Measurements from ENCODE around the gene VPS9D1.
"Not testable (repeated sequence)": the region's sequence is repeated elsewhere in the genome, so short reads cannot be mapped to it uniquely, and the experiment has no call there.

Gene VPS9D1

DNA sequence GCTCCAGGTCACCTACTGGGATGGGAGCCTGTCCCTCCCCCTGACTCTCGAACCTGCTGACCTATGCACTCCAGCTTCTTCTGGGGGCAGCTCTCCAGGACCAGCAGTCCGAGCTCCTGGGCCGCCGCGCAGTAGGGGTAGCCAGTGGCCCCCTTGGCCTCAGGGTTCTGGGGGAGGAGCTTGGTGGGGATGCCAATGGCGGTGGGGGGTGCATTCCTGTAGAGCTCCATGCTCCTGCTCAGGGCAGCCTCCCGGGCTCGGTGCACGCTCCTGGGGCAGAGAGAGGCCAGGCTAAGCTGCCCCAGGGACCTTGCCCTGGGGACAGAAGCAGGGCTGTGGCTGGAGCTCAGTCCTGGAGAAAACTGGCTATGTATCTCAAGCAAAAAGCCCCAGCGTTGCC, 11.5 kb downstream of the VPS9D1 start:
- DNase-seq, result no peak

DNA sequence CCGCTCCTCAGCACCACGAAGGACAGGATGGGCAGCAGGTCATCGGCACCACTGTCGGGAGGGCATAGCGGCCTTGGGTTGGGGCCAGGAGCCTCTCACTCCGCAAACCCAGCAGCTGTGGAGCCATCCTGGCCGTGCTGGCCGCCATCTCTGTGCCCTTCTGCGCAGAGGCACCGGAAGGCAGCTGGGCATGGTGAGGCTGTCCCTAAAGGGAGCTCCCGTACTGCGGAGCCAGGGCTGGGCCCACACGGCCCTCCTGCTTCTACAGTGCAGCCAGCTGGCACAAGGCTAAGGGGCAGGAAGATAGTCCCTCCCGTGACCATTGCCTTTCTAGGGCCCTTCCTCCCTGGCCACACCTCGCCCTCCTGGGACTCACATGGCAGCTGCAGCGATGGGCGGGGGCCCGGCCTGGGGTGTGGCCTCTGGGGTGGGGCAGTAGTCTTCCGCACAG, 12.2 kb downstream of the VPS9D1 start:
- no peak for DNase-seq

DNA sequence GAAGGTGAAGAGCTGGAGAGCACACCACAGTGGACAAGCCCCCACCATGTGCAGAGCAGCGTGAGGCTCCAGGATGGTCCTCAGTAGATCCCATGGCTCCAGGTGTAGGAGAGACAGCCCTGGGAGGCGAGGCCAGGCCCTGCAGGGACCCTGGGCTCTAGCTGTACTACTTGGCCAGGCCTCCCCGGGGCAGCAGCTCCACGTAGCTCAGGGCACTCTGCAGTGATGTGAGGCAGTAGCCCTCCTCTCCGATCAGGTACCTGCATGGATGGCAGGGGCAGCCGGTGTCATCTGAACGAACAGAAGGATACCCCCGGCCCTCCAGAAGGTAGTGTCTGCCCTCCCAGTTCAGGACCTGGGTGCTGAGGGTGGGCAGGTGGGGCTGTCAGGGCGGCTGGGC, 13.0 kb downstream of the VPS9D1 start:
- no peak for DNase-seq

DNA sequence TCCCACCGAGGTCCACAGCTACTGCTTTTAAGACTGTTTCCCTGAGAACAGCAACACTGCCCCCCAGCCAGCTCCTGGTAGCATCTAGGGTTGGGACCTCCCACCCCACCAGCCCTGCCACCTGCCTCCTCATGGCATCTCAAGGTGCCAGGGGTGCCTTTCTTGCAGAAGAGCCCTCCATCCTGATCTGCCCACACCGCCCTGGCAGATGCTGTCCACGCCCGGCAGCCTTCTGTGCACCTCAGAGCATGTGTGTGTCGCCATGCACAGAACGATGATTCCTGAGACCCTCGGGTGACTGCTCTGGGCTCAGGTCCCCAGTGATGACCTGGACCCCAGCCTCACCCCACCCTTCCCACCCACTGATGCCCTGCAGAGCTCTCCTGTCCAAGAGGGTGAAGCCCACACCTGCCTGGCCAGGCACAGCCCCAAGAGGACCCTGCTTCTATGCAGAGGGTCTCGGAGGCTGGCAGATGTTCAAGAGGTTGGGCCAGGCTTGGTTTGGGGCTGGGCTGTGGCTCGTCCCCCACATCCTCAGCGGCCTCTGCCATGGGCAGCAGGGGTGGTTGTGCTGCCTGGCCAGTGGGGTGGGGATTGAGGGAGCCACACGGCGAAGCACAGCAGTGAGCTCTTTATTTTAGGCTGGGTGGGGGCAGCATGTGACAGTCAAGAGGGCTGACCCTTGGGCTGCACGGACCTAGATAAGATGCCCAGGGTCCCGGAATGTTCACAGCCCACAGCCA, 14.0 kb downstream of the VPS9D1 start:
- DNase-seq, result no peak

DNA sequence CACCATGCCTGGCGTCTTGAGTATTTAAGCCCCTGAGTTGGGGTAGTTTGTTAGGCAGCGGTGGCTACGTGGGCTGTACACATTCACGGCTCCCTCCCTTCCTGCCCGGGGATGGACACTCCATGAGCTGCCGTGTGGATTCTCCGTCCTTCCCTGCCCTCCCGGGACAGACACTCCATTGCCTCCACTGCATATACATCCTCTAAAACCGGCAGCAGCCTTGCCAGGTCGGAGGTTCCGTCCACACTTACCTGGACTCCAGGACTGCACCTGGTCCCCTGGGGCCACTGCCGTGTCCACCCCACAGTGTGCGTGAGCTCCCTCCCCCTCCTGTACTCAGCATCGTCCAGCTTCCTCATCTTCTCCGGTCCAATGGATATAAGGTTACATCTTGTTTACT, 15.7 kb downstream of the VPS9D1 start:
- no peak for DNase-seq

DNA sequence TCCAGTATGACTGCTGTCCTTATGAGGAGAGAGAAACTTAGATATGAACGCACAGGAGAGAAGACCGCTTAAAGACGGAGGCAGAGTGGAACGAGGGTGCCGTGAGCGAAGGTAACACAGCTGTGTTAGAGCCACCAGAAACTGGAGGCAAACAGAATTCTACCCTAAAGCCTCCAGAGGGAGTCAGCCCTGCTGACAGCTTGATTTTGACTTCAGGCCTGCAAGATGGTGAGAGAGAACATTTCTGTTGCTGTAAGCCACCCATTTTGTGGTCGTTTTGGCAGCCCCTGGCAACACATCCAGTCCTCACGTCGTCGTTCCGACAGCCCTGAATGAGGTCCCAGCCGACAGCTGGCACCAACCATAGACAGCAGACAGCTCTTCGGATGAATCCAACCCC, 16.4 kb downstream of the VPS9D1 start:
- no peak for DNase-seq

DNA sequence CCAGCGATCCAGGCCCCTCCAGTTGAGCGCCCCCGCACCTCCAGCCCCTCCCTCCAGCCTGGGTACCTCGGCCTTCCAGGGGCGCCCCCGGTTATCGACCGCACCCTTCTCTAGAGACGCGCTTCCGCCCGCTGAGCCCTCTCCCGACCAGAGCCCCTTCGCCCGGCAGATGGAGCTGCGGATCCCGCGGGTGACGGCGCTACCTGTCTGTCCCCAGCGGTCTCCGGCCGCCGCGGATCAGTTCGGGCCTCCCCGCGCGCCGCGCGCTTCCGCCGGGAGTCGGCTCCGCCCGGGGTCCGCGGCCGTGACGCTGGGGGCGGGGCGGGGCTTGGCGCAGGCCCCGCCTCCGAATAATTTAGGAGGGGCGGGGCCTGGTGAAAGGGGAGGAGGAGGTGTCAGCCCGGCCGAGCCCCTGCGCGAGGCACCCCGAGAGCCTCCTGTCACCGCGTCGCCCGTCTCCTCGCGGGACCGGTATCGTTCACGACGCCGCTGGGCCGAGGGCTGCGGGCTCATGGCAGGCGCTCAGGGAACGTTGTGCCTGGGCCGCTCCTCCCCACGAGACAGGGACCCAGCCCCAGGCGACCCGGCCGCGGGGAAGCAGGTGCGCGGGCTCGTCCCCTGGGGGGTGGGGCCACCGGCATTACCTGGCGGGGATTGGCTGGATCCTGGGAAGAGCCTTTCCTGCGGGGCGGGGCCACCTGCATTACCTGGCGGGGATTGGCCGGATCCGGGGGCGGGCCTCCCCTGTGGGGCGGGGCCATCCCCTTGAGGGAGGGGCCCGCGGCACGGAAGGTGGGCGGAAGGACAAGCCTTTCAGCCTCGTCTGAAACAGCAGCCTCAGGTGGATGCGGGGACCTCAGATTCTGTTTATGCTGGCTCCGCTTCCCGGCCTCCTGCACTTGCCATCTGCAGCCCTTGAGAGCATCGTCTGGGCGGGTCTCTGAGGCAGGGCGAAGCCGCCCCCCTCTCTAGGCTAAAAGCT, 19.0 kb downstream of the VPS9D1 start, which contains the start of gene SPATA2L:
Gene SPATA2L, minus strand, starts transcription at position 281 of the 982 bp plus-strand sequence. CDS start 473 bp downstream, outside the sequence.
- DNase-seq, result peak; percentile 97

DNA sequence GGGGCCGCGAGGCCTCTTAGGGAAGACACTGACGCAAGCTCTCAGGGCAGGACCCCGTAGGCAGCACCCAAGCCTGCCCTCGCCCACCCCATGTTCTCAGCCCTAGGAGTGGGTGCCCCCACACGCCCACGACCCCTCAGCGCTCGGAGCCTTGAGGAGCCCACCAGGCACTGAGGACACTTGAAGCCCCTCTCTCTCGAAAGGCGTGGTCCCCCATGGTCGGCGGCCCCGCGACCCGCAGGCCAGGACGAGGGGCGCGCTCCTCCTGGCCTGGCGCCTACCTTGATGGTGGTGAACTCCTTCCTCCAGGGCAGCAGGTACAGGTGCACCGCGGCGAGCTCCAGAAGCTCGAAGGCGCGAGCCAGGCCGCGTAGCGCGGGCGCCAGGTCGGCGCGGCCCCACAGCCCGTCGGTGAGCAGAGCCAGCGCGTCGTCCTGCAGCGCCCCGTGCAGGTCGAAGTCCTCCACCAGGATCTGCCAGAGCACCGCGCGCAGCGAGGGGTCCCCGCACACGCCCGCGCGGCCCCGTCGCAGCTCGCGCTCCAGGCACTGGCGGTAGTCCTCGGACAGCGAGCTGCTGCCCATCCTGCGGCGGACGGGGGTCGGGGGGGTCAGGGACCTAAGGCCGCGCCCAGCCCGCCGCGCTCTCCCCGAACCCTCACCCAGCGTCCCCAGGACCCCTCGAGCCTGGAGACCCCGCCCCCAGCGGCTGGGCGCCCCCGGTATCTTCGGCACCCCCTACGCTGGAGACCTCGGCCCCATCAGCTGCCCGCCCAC, 19.9 kb downstream of the VPS9D1 start:
- peak; percentile 79 for DNase-seq

DNA sequence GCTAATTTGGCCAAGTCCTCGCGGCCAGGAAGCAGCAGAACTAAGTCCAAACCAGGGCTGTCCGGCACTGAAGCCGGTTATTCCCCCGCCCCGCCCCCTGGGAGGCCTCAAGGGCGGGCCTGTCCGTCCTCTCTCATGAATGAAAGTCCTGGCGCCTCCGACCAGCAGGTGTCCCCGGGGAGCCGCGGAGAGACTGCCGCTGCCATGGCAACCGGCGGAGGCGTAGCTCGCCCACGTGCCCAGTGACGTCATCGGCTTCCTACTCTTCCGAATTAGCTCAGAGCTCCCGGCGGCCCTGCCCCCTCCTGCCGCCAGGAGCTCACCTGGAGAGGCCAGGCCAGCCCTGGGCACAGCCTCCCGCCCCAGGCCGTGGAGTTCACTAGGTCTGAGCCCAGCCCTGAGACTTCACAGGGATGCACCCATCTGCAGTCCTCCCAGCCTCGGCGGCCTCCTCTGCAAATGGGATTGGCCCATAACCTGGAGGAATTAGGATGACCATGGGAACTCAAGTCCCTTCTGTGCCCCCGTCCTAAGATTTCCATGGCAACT, 20.5 kb downstream of the VPS9D1 start:
- peak; percentile 99 for DNase-seq

DNA sequence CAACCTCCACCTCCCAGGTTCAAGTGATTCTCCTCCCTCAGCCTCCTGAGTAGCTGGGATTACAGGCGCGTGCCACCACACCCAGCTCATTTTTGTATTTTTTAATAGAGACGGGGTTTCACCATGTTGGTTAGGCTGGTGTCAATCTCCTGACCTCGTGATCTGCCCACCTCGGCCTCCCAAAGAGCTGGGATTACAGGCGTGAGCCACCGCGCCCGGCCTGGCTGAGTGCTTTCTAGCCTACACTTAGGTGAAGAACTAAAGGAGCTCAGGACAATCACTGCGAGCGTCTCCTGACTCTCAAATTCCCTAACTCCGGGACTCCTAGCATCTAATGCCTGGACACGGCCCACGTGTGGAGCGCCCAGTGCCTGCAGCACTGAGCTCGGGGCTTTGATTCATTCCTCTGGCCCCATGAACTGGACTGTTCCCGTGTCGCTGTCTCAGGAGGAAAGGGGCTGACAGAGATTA, 21.0 kb downstream of the VPS9D1 start:
- not testable (repeated sequence) for DNase-seq

DNA sequence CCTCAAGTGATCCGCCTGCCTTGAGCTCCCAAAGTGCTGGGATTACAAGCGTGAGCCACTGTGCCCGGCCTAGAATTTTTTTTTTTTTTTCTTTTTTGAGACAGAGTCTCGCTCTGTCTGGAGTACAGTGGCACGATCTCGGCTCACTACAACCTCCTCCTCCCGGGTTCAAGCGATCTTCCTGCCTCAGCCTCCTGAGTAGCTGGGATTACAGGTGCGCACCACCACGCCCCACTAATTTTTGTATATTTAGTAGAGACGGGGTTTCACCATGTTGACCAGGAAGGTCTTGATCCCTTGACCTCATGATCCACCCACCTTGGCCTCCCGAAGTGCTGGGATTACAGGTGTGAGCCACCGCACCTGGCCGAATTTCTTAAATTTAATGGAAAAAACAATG, 22.0 kb downstream of the VPS9D1 start:
- not testable (repeated sequence) for DNase-seq

DNA sequence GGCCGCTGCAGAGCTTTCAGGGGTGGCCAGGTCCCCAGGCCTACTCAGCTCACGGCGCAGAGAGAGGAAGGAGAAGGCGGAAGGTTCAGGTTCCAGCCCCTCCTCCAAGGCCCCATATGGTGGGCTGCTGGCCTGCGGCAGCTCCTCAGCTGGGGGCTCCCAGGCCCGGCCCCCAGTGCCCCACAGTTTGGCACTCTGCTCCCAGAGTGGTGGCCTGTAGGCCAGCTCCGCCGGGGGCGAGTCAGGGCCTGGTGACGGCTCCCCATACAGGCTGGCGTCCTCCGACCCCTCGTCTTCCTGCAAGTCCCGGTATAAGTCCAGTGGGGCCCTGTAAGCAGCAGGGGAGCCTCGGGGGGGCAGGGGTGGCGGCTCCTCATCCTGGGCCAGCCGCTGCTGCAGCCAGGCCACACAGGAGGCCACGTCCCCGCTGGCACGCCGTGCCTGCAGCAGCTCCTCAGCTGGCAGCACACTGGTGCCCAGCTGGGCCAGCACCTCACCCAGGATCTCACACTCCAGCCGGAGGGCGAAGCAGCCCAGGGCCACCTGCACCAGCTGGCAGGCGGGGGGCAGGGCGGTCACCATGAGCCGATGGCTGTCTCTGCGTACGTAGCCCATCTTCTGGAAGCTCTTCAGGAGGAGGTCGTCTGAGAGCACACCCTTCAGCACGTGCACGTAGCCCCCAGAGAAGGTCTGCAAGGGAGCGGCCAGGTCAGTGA, 22.9 kb downstream of the VPS9D1 start:
- DNase-seq, result no peak

DNA sequence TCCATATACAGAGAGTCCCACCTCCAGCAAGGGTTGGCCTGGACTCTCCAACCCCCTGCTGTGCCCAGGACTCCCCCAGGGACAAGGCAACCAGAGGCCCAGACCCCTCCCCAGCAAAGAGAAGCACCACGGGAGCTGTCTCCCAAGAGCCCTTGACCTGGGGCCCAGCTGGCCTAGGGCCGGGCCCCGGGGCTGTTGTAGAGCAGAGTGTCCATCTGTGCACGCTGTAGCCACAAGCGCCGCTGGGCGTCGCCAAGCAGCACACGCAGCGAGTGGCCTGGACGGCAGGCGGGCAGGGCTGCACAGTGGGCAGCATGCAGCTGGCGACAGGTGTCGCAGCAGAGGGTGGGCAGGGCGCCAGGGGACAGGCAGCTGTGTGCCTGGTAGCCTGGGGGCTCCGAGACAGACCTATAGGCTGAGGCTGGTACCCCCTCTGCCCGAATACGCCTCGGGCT, 23.5 kb downstream of the VPS9D1 start:
- DNase-seq, result no peak

DNA sequence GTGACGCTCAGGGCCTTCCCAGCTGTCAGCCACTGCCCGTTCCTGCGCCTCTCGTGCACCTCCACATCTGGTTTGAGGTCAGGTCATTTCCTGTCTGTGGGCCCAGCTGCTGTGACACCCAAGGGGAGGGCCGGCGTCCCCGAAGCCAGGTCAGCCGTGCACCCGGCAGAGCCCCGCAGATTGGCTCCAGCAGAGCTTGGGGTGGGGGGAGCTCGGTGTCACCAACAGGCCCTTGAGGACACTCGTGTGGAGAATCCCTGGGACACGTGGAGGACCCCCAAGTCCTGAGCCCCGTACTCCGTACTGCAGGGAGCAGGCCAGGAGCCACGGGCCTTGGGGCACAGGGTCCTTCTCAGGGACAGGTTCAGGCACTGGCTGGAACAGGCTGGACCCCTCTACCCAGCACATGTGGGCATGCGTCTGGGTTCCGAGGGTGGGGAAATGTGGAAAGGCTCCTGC, 24.0 kb downstream of the VPS9D1 start:
- peak; percentile 61 for DNase-seq

DNA sequence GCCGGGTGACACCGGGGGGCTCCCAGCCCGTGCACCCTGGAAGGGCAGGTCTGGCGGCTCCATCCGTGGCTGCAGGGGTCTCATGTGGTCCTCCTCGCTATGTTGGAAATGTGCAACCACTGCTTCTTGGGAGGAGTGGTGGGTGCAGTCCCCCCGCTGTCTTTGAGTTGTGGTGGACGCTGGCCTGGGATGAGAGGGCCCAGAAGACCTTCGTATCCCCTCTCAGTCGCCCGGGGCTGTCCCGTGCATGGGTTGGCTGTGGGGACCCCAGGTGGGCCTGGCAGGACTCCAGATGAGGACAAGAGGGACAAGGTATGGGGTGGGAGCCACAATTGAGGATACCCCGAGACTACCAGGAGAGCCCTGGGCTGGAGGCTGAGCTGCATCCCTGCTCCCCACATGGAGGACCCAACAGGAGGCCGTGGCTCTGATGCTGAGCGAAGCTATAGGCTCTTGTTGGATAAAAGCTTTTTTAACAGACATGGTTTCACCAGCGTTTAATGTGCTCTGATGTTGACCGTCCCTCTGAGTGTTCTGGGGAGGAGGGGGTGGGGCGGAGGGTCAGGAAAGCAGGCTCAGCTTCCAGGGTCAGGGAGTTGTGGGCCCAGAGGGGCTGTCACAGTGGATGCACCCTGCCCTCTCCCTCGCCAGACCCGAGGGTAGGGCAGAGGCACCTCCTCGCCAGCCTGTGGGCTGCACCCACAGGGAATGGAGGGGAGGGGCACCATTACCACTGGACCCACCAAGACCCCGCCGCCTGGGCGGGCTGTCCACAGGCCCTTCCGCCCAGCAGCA, 24.6 kb downstream of the VPS9D1 start:
- no peak for DNase-seq

DNA sequence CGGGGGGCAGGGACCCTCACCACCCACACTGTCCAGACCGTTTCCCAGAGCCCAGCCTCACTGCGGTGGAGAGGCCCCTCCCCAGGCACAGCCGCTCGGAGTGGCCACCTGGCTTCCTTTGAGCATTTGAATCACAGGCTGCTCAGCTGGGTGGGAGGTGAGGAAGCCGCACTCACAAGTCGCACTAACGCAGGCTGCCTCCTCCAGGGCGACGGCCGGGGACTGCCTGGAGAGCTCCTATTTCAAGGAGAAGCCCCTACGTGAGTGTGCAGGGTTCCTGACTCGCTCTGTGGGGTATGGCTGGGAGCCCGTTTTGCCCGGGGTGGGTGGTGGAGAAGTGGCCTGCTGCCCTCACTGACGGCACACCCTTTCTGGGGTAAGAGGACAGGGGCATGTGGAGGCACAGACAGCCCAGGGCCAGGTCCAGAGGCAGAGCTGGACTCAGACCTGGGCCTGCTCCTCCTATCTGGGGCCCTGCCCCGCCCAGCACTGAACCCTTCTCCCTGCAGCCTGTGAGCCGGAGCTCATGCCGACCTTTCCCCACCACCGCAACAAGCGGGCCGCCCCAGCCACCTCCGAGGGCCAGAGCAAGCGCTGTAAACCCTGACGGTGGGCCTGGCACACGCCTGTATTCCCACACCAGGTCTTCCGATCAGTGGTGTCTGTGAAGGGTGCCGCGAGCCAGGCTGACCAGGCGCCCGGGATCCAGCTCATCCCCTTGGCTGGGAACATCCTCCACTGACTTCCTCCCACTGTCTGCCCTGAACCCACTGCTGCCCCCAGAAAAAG, 25.4 kb downstream of the VPS9D1 start:
- DNase-seq, result no peak

DNA sequence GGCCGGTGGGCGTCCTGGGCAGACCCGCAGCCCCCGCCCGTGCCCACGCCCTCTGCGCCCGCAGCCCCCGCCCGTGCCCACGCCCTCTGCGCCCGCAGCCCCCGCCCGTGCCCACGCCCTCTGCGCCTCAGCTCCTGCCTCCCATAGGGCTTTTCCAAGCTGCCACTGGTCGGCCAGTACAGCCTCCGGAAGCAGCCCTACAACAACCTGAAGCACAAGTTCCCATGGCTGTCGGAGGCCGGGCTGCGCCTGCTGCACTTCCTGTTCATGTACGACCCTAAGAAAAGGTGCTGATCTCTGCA, 26.0 kb downstream of the VPS9D1 start:
- DNase-seq, result not testable (repeated sequence)

DNA sequence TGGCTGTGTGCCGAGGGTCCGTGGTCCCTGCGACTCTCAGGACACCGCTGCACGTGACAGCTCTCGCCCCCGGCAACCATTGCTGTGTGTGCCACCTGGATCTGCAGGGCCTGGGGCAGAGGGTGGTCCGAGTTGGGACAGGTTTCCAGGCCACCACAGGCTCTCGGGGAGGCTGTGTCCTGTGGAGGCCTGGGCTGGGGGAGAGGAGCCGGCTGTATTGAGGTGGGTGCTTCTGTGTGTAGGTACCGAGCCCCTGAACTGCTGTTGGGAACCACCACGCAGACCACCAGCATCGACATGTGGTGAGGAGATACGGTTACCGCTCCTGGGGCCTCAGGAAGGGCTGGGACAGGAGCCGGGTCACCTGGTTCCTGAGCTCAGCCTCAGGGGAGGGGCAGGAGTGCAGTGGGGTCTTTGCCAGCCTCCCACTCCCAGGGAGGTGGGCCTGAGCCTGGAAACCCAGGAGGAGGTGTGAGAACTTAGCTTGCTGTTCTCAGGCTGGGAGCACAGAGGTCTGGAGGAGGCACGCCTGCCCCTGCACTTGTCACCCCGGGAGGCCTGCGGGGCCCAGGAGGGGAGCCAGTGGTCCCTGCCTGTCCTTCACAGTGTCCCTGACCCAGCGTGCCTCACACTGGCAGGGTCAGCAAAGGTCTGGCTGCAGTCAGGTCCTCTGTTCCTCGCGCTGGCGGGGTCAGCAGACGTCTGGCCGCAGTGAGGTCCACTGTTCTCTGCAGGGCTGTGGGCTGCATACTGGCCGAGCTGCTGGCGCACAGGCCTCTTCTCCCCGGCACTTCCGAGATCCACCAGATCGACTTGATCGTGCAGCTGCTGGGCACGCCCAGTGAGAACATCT, 26.5 kb downstream of the VPS9D1 start:
- DNase-seq, result no peak

DNA sequence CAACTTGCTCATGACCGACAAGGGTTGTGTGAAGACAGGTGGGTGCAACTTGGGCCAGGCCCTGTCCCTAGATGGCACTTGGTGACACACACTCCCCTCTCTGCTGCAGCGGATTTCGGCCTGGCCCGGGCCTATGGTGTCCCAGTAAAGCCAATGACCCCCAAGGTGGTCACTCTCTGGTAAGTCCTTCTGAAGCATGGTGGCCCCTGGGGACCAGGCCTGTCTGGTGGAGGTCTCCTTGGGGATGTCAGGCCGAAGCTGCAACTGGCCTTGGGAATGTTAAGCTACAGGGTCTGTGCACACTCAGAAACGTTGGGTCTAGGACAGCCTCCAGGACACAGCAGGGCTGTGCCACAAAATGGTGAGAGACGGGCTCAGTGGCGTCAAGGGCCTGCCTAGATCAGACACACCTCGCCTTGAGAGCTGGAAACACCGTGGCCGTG, 27.4 kb downstream of the VPS9D1 start:
- DNase-seq, result no peak
